ENCODE measurements around the gene KIF3A. TPM values are rescaled to one million over a fixed set of nuclear protein-coding genes. Genes with fewer than 3 reads are reported as not detected.

The KIF3A gene
- total RNA-seq, 1 donor from 2014 or later: 20.0 TPM

- peaks cover 18% of the 10 kb centered on the region for H3K36me3 Mint-ChIP-seq
- no peak for TF ChIP-seq CTCF (conservative IDR thresholded peaks at IDR 0.05)
- no peak overlapping the region for H3K27ac Mint-ChIP-seq
- H3K27me3 Mint-ChIP-seq: no peaks in the 10 kb centered on the region
- DNase-seq (ENCODE audit: extremely low spot score, unreplicated experiment): no peak
- H3K4me1 Mint-ChIP-seq (ENCODE audit: unreplicated experiment): no peaks in the 10 kb centered on the region
- no peak overlapping the region for H3K4me3 Mint-ChIP-seq
- H3K9me3 Mint-ChIP-seq: peaks cover 9% of the 10 kb centered on the region
Measured at GRCh38 chr5:132646583-132647266, 90.6 kb downstream of the KIF3A start.

GRCh38 chr5:132644177-132644576 lies 93.2 kb downstream of the KIF3A start:
- TF ChIP-seq CTCF (conservative IDR thresholded peaks at IDR 0.05): no peak
- peaks cover 27% of the 10 kb centered on the region for H3K36me3 Mint-ChIP-seq
- H3K4me3 Mint-ChIP-seq: no peak overlapping the region
- DNase-seq (ENCODE audit: extremely low spot score, unreplicated experiment): no peak
- no peaks in the 10 kb centered on the region for H3K27me3 Mint-ChIP-seq
- peaks cover 9% of the 10 kb centered on the region for H3K9me3 Mint-ChIP-seq
- H3K27ac Mint-ChIP-seq: no peak overlapping the region
- no peaks in the 10 kb centered on the region for H3K4me1 Mint-ChIP-seq (ENCODE audit: unreplicated experiment)

Other genes starting within 250 kb of the KIF3A start
- gene IRF1, start 246.8 kb downstream of the KIF3A start, total RNA-seq (ENCODE audit: low replicate concordance): 50.1 and 77.4 TPM in 2 replicates
- gene IL5, start 194.0 kb downstream of the KIF3A start, total RNA-seq (ENCODE audit: low replicate concordance): not detected in 2 replicates
- gene RAD50, start 180.6 kb downstream of the KIF3A start, total RNA-seq (ENCODE audit: low replicate concordance): 41.3 and 50.1 TPM in 2 replicates
- gene IL13, start 79.4 kb downstream of the KIF3A start, total RNA-seq (ENCODE audit: low replicate concordance): not detected in 2 replicates
- gene IL4, start 63.6 kb downstream of the KIF3A start, total RNA-seq (ENCODE audit: low replicate concordance): not detected in 2 replicates
- gene CCNI2, start 9.9 kb upstream of the KIF3A start, total RNA-seq (ENCODE audit: low replicate concordance): 0.76 and 1.4 TPM in 2 replicates
- 62.7 and 68.1 TPM in 2 replicates for gene SEPTIN8, start 39.7 kb upstream of the KIF3A start, total RNA-seq (ENCODE audit: low replicate concordance)
- 2.5 and 4.4 TPM in 2 replicates for gene SOWAHA, start 75.8 kb upstream of the KIF3A start, total RNA-seq (ENCODE audit: low replicate concordance)
- 7.2 and 7.6 TPM in 2 replicates for gene SHROOM1, start 93.1 kb upstream of the KIF3A start, total RNA-seq (ENCODE audit: low replicate concordance)
- 1.4 and 1.5 TPM in 2 replicates for gene GDF9, start 128.9 kb upstream of the KIF3A start, total RNA-seq (ENCODE audit: low replicate concordance)
- 445 and 544 TPM in 2 replicates for gene UQCRQ, start 129.1 kb upstream of the KIF3A start, total RNA-seq (ENCODE audit: low replicate concordance)
- 2.5 and 2.9 TPM in 2 replicates for gene LEAP2, start 136.1 kb upstream of the KIF3A start, total RNA-seq (ENCODE audit: low replicate concordance)
- 69.9 and 78.1 TPM in 2 replicates for gene AFF4, start 226.1 kb upstream of the KIF3A start, total RNA-seq (ENCODE audit: low replicate concordance)

All from type B pancreatic cell (in vitro differentiated cells).